Measurements from ENCODE around the gene JPH3. TPM values are rescaled to one million over a fixed set of nuclear protein-coding genes. Genes with fewer than 3 reads are reported as not detected.

JPH3 gene
- total and polyA plus RNA-seq, 2 experiments from 2014 or later = 1.8 to 4.8 TPM

- Histone ChIP-seq H3K4me2 (no peak overlapping the region), H3K36me3 (replicated peaks; ENCODE audit: insufficient read depth, low read depth) (no peaks in the 10 kb centered on the region)
- WGBS (ENCODE audit: low lambda C conversion rate, missing lambda C conversion rate) = 94% methylated on average over 17 of the region's 17 CpGs
Measured at GRCh38 chr16:87559945-87560344, 42.4 kb upstream of the JPH3 start.

GRCh38 chr16:87560428-87561199 lies 41.7 kb upstream of the JPH3 start:
- Histone ChIP-seq H3K9me3 (ENCODE audit: low read depth) (no peaks in the 10 kb centered on the region), H3K79me2 (no peaks in the 10 kb centered on the region), H4K20me1 (ENCODE audit: insufficient read depth, poor library complexity, severe bottlenecking) (no peaks in the 10 kb centered on the region), H3K36me3 (replicated peaks; ENCODE audit: insufficient read depth, low read depth) (no peaks in the 10 kb centered on the region), H3K9me2 (replicated peaks; ENCODE audit: insufficient read depth) (no peaks in the 10 kb centered on the region), H3K27me3 (no peaks in the 10 kb centered on the region), H3K4me2 (no peak overlapping the region), H3K27ac (no peak overlapping the region), H3K4me3 (no peak overlapping the region), H2AFZ (no peak overlapping the region), H3K4me1 (ENCODE audit: insufficient read depth) (peaks cover 8% of the 10 kb centered on the region)
- TF ChIP-seq EZH2 (IDR thresholded peaks at IDR 0.05; ENCODE audit: borderline replicate concordance) (no peak), CTCF (IDR thresholded peaks at IDR 0.05; ENCODE audit: poor library complexity) (no peak), EZH2phosphoT487 (IDR thresholded peaks at IDR 0.05; ENCODE audit: low read depth, severe bottlenecking, unreplicated experiment) (no peak)
- 86% methylated on average over 10 of the region's 12 CpGs for WGBS (ENCODE audit: low lambda C conversion rate, missing lambda C conversion rate)
- DNase-seq (ENCODE audit: low spot score) = no peak

More at GRCh38 chr16:87559945-87560344, 42.4 kb upstream of the JPH3 start:
- TF ChIP-seq EZH2phosphoT487 (IDR thresholded peaks at IDR 0.05; ENCODE audit: low read depth, severe bottlenecking, unreplicated experiment) (no peak), EZH2 (IDR thresholded peaks at IDR 0.05; ENCODE audit: borderline replicate concordance) (no peak)
- no peak for DNase-seq (ENCODE audit: low spot score)
- H3K79me2 ChIP-seq = no peaks in the 10 kb centered on the region
- H3K4me3 ChIP-seq = no peak overlapping the region
- no peaks in the 10 kb centered on the region for H4K20me1 ChIP-seq (ENCODE audit: insufficient read depth, poor library complexity, severe bottlenecking)
- H3K9me3 ChIP-seq (ENCODE audit: low read depth) = no peaks in the 10 kb centered on the region
- H3K27ac ChIP-seq = no peak overlapping the region
- H3K27me3 ChIP-seq = no peaks in the 10 kb centered on the region
- no peaks in the 10 kb centered on the region for H3K9me2 ChIP-seq (replicated peaks; ENCODE audit: insufficient read depth)
- H3K4me1 ChIP-seq (ENCODE audit: insufficient read depth) = peaks cover 8% of the 10 kb centered on the region
- H2AFZ ChIP-seq = no peak overlapping the region

GRCh38 chr16:87561200-87562105 lies 40.9 kb upstream of the JPH3 start:
- no peaks in the 10 kb centered on the region for H3K27me3 ChIP-seq
- TF ChIP-seq EZH2phosphoT487 (IDR thresholded peaks at IDR 0.05; ENCODE audit: low read depth, severe bottlenecking, unreplicated experiment) = no peak
- no peak for TF ChIP-seq EZH2 (IDR thresholded peaks at IDR 0.05; ENCODE audit: borderline replicate concordance)
- no peak for TF ChIP-seq CTCF (IDR thresholded peaks at IDR 0.05; ENCODE audit: poor library complexity)
- H2AFZ ChIP-seq = no peak overlapping the region
- no peaks in the 10 kb centered on the region for H3K9me3 ChIP-seq (ENCODE audit: low read depth)
- H4K20me1 ChIP-seq (ENCODE audit: insufficient read depth, poor library complexity, severe bottlenecking) = no peaks in the 10 kb centered on the region
- H3K4me2 ChIP-seq = no peak overlapping the region
- no peak for DNase-seq (ENCODE audit: low spot score)
- peaks cover 8% of the 10 kb centered on the region for H3K4me1 ChIP-seq (ENCODE audit: insufficient read depth)
- H3K27ac ChIP-seq = no peak overlapping the region
- H3K36me3 ChIP-seq (replicated peaks; ENCODE audit: insufficient read depth, low read depth) = no peaks in the 10 kb centered on the region
- no peaks in the 10 kb centered on the region for H3K79me2 ChIP-seq
- H3K9me2 ChIP-seq (replicated peaks; ENCODE audit: insufficient read depth) = no peaks in the 10 kb centered on the region
- H3K4me3 ChIP-seq = no peak overlapping the region
- WGBS (ENCODE audit: low lambda C conversion rate, missing lambda C conversion rate) = 96% methylated on average over 29 of the region's 29 CpGs
